Neural crest cell (in vitro differentiated cells): ENCODE results near the gene ALG12. TPM values are rescaled to one million over a fixed set of nuclear protein-coding genes. Genes with fewer than 3 reads are reported as not detected.

ENCODE experiments used
- DNase-seq: peaks from one replicate; pipeline ENCODE4 v3.0.0; 2021; ENCODE audit warnings: low read depth, mixed read lengths, low spot score
- H3K27ac Mint-ChIP-seq: one replicate; pipeline ENCODE4 v1.8.0; 2021; ENCODE audit warnings: mild to moderate bottlenecking, mixed read lengths; ENCODE audit not compliant: unreplicated experiment
- H3K27me3 Mint-ChIP-seq: 2 replicates; pipeline ENCODE4 v1.8.0; 2021; ENCODE audit warnings: low read depth, mild to moderate bottlenecking, mixed read lengths
- H3K36me3 Mint-ChIP-seq: 2 replicates; pipeline ENCODE4 v1.8.0; 2021; ENCODE audit warnings: low read depth, mild to moderate bottlenecking, mixed read lengths
- H3K4me1 Mint-ChIP-seq: 2 replicates; pipeline ENCODE4 v1.8.0; 2021; ENCODE audit warnings: mixed read lengths
- H3K4me3 Mint-ChIP-seq: one replicate; pipeline ENCODE4 v1.8.0; 2021; ENCODE audit warnings: mild to moderate bottlenecking, mixed read lengths
- H3K9me3 Mint-ChIP-seq: 2 replicates; pipeline ENCODE4 v1.8.0; 2021; ENCODE audit warnings: mixed read lengths
- total RNA-seq: library from RNA; stranded (reverse); gene quantifications from 2 replicates; pipeline ENCODE4 v1.2.1, GENCODE V29; 2021
- TF ChIP-seq, protein P1 (sequence below): fragments of 200-600 bp; sonication (generic); conservative IDR thresholded peaks from 2 replicates; pipeline ENCODE4 v1.5.0; 2021; ENCODE audit warnings: antibody characterized with exemption, mild to moderate bottlenecking

ALG12 gene
- total RNA-seq, 1 donor from 2014 or later = 21.2 TPM

DNA sequence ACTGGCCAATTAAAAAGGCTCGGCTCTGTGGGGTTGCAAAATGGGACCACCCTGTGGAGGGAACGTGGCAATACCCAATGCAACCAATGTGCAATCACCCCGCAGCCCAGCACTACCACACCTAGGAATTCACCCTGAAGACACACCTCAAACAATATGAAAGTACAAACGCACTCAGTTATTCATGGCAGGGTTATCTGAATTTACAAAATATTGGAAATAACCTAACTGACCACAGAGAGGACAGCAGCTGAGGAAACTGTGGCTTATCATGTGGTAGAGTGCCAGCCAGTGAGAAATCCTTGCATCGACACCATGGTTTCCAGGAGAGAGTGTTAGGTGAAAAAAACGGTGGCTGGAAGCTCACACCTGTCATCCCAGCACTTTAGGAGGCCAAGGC lies 18.7 kb downstream of the ALG12 start:
- TF ChIP-seq, protein P1, sequence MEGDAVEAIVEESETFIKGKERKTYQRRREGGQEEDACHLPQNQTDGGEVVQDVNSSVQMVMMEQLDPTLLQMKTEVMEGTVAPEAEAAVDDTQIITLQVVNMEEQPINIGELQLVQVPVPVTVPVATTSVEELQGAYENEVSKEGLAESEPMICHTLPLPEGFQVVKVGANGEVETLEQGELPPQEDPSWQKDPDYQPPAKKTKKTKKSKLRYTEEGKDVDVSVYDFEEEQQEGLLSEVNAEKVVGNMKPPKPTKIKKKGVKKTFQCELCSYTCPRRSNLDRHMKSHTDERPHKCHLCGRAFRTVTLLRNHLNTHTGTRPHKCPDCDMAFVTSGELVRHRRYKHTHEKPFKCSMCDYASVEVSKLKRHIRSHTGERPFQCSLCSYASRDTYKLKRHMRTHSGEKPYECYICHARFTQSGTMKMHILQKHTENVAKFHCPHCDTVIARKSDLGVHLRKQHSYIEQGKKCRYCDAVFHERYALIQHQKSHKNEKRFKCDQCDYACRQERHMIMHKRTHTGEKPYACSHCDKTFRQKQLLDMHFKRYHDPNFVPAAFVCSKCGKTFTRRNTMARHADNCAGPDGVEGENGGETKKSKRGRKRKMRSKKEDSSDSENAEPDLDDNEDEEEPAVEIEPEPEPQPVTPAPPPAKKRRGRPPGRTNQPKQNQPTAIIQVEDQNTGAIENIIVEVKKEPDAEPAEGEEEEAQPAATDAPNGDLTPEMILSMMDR = no peak
- peaks cover 12% of the 10 kb centered on the region for H3K9me3 Mint-ChIP-seq
- H3K27me3 Mint-ChIP-seq = no peaks in the 10 kb centered on the region
- H3K4me1 Mint-ChIP-seq = peaks cover 5% of the 10 kb centered on the region
- DNase-seq = no peak
- H3K4me3 Mint-ChIP-seq = no peak overlapping the region
- no peak overlapping the region for H3K27ac Mint-ChIP-seq
- peaks cover 44% of the 10 kb centered on the region for H3K36me3 Mint-ChIP-seq

DNA sequence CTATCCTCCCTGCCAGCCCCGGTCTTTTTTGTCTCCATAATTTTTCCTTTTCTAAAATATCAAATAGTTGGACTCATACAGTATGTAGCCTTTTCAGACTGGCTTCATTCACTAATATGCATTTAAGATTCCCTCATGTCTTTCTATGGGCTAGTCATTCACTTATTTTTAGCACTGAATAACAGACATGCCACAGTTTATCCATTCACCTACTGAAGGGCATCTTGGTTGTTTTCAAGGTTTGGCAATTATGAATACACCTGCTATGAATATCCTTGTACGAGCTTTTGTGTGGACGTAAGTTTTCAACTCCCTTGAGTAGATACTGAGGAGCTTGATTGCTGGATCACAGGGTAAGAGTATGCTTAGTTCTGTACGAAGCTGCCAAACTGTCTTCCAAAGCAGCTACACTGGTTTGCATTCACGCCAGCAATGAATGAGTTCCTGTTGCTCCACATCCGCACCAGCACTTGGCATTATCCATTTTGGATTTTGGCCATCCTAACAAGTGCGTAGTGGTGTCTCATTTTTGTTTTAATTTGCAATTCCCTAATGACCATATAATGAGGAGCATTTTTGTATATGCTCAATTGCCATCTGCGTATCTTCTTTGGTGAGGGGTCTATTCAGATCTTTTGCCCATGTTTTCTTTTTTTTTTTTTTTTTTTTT lies 21.1 kb downstream of the ALG12 start:
- peaks cover 60% of the 10 kb centered on the region for H3K36me3 Mint-ChIP-seq
- H3K27ac Mint-ChIP-seq = no peak overlapping the region
- no peak for DNase-seq
- H3K4me3 Mint-ChIP-seq = no peak overlapping the region
- H3K27me3 Mint-ChIP-seq = no peaks in the 10 kb centered on the region
- peaks cover 12% of the 10 kb centered on the region for H3K9me3 Mint-ChIP-seq
- TF ChIP-seq, protein P1 = no peak
- H3K4me1 Mint-ChIP-seq = peaks cover 11% of the 10 kb centered on the region

DNA sequence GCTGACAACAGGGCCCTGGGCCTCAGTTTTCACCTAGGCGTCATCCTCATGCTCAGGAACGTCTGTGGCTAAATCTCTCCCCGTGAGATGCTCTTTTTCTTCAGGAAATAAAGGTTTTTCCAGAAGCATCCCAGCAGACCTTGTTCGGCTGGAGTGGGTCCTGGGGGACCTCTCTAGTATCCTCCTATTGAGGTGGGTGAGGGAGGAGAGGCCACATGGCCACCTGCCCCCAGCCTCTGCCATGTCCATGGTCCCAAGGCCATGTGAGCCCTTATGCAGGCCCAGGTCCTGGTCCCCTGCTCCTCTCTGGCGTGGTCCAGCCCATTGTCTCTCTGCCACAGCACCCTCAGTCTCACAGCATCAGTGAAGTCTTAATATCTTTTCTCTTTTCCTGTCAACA lies 22.0 kb downstream of the ALG12 start:
- H3K4me3 Mint-ChIP-seq = no peak overlapping the region
- no peak for DNase-seq
- H3K36me3 Mint-ChIP-seq = peaks cover 56% of the 10 kb centered on the region
- TF ChIP-seq, protein P1 = no peak
- H3K4me1 Mint-ChIP-seq = peaks cover 11% of the 10 kb centered on the region
- no peak overlapping the region for H3K27ac Mint-ChIP-seq
- H3K27me3 Mint-ChIP-seq = no peaks in the 10 kb centered on the region
- H3K9me3 Mint-ChIP-seq = peaks cover 8% of the 10 kb centered on the region

DNA sequence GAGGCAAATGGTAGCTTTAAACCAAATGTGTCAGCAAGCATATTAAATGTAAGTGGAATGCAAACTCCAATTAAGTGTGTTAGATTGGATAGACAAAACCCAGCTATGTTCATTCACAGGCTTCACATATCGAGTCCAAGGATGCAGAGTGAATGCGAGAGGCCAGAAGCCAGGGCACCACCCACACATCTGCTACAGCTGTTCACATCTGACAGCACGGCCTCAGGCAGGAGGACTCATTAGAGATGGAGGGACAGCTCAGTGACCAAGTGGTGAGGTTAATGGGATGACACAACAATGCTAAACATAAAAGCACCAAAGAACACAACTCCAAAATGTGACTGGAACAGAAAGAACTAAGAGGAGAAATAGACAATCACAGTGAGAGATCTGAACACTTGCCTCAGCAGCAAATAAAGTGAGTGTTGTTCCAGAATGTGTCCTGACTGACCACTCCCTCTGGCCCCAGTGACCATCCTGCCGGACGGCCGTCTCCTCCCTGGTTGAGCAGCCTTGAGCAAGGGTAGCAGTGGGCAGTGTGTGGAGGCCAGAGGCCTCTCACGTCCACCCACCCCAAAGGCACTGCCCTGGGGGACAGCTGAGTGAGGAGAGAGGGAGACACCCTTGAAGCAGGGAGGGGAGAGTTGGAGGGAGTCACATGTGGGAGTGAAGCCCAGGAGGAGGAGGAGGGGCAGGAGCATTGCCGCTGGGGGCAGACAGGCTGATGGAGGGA lies 23.8 kb downstream of the ALG12 start:
- Mint-ChIP-seq H3K9me3 (peaks cover 6% of the 10 kb centered on the region), H3K4me3 (no peak overlapping the region), H3K36me3 (peaks cover 61% of the 10 kb centered on the region), H3K27ac (no peak overlapping the region), H3K27me3 (no peaks in the 10 kb centered on the region), H3K4me1 (peaks cover 7% of the 10 kb centered on the region)
- no peak for DNase-seq
- TF ChIP-seq, protein P1 = no peak

DNA sequence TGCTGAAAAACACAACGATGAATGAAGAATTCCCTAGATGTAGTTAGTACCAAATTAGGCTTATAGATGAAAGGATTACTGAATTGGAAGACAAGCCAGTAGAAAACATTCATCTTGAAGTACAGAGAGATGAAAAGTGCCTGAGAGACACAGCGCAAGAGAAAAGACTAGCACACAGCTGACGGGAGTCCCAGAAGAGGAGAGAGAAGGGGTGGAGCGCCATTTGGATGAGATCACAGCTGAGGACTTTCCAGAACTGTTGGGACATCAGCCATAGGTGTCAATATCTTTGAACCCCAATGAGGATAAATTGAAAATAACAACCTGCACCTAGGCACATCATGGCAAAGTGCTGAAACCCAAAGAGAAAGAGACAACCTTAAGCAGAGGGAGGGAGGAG lies 25.2 kb downstream of the ALG12 start:
- no peak overlapping the region for H3K27ac Mint-ChIP-seq
- peaks cover 6% of the 10 kb centered on the region for H3K9me3 Mint-ChIP-seq
- peaks cover 7% of the 10 kb centered on the region for H3K4me1 Mint-ChIP-seq
- DNase-seq = no peak
- no peak overlapping the region for H3K4me3 Mint-ChIP-seq
- H3K27me3 Mint-ChIP-seq = no peaks in the 10 kb centered on the region
- TF ChIP-seq, protein P1 = no peak
- H3K36me3 Mint-ChIP-seq = peaks cover 69% of the 10 kb centered on the region
